ENCODE data around the gene DACT3. TPM values are rescaled to one million over a fixed set of nuclear protein-coding genes. Genes with fewer than 3 reads are reported as not detected.

Gene DACT3
- total and polyA plus RNA-seq, 2 of the 13 experiments (the other 11 are each of a cell fraction or from before 2014, with no cell fraction given) = 0.04 TPM; not detected in 1

DNA sequence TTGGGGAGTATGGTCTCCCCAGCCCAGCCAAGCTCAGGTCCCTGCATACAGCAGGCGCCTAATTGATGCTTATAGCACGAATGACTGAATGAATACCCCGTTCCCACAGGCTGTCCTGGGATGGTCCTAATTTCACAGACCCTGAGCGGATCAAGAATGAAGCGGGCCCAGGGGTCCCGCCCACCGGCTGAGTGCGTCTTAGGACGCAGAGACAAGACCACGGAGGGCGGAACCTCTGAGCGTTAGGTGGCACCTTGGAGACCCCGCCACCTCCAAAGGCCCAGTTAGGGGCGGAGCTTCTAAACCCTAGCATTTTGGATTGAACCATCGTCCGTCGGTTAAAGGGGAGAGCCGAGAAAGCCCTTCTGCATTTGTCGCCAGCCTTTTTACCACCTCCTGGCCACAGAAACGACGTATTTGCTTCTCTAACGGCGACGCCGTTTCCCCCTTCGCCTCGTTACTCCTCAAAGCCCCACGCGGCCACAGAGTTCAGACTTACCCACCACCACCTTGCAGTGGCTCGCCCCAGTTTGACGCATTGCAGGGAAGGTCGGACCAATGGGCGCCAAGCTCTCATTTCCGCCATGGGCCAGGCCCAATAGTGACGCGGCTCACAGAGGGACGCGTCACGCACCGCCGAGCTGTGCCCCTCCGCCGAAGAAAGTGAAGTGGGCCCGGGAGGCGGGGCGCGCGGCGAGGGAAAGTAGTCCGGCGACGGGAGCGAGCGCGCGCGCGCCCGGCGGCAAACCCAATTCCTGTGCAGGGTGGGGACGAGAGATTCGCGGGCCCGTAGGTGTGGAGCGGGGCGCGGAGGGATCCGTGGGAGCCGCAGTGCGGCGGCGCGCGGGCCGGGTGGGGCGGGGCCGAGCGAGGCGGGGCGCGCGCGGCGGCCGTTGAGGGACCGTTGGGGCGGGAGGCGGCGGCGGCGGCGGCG is 60.3 kb downstream of the DACT3 start (continued):
- TF ChIP-seq ZKSCAN5 (CRISPR knock-in tag; IDR thresholded peaks at IDR 0.05) (no peak), DMAP1 (CRISPR knock-in tag; IDR thresholded peaks at IDR 0.05) (peak; percentile 94), KLF13 (CRISPR knock-in tag; IDR thresholded peaks at IDR 0.05) (no peak), ARHGAP35 (CRISPR knock-in tag; IDR thresholded peaks at IDR 0.05; ENCODE audit: borderline replicate concordance) (peak; percentile 37; the same call in 1 of the 2 replicates), MIXL1 (CRISPR knock-in tag; IDR thresholded peaks at IDR 0.05) (peak; percentile 46; the same call in 1 of the 2 replicates), HDAC1 (CRISPR knock-in tag; IDR thresholded peaks at IDR 0.05) (peak; percentile 65; the same call in 1 of the 2 replicates), ZNF598 (CRISPR knock-in tag; IDR thresholded peaks at IDR 0.05; ENCODE audit: borderline replicate concordance) (no peak), GFI1 (CRISPR knock-in tag; IDR thresholded peaks at IDR 0.05; ENCODE audit: borderline replicate concordance) (peak; percentile 72; the same call in 1 of the 2 replicates), MATR3 (CRISPR knock-in tag; IDR thresholded peaks at IDR 0.05) (no peak), FOXM1 (CRISPR knock-in tag; IDR thresholded peaks at IDR 0.05) (no peak)
- TF ChIP-seq, protein P1, sequence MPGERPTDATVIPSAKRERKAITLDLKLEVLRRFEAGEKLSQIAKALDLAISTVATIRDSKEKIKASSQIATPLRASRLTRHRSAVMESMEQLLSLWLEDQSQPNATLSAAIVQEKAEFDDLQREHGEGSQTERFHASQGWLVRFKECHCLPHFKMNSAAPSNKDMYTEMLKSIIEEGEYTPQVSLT (CRISPR knock-in tag; IDR thresholded peaks at IDR 0.05; ENCODE audit: borderline replicate concordance, low read depth) = no peak; the same call in 1 of the 2 replicates
- TF ChIP-seq, protein P2, sequence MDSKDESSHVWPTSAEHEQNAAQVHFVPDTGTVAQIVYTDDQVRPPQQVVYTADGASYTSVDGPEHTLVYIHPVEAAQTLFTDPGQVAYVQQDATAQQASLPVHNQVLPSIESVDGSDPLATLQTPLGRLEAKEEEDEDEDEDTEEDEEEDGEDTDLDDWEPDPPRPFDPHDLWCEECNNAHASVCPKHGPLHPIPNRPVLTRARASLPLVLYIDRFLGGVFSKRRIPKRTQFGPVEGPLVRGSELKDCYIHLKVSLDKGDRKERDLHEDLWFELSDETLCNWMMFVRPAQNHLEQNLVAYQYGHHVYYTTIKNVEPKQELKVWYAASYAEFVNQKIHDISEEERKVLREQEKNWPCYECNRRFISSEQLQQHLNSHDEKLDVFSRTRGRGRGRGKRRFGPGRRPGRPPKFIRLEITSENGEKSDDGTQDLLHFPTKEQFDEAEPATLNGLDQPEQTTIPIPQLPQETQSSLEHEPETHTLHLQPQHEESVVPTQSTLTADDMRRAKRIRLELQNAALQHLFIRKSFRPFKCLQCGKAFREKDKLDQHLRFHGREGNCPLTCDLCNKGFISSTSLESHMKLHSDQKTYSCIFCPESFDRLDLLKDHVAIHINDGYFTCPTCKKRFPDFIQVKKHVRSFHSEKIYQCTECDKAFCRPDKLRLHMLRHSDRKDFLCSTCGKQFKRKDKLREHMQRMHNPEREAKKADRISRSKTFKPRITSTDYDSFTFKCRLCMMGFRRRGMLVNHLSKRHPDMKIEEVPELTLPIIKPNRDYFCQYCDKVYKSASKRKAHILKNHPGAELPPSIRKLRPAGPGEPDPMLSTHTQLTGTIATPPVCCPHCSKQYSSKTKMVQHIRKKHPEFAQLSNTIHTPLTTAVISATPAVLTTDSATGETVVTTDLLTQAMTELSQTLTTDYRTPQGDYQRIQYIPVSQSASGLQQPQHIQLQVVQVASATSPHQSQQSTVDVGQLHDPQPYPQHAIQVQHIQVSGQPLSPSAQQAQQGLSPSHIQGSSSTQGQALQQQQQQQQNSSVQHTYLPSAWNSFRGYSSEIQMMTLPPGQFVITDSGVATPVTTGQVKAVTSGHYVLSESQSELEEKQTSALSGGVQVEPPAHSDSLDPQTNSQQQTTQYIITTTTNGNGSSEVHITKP (CRISPR knock-in tag; IDR thresholded peaks at IDR 0.05; ENCODE audit: low read depth) = peak; percentile 99
- TF ChIP-seq, protein P3, sequence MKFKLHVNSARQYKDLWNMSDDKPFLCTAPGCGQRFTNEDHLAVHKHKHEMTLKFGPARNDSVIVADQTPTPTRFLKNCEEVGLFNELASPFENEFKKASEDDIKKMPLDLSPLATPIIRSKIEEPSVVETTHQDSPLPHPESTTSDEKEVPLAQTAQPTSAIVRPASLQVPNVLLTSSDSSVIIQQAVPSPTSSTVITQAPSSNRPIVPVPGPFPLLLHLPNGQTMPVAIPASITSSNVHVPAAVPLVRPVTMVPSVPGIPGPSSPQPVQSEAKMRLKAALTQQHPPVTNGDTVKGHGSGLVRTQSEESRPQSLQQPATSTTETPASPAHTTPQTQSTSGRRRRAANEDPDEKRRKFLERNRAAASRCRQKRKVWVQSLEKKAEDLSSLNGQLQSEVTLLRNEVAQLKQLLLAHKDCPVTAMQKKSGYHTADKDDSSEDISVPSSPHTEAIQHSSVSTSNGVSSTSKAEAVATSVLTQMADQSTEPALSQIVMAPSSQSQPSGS (CRISPR knock-in tag; IDR thresholded peaks at IDR 0.05) = no peak; the same call in 1 of the 2 replicates
- TF ChIP-seq, protein P4, sequence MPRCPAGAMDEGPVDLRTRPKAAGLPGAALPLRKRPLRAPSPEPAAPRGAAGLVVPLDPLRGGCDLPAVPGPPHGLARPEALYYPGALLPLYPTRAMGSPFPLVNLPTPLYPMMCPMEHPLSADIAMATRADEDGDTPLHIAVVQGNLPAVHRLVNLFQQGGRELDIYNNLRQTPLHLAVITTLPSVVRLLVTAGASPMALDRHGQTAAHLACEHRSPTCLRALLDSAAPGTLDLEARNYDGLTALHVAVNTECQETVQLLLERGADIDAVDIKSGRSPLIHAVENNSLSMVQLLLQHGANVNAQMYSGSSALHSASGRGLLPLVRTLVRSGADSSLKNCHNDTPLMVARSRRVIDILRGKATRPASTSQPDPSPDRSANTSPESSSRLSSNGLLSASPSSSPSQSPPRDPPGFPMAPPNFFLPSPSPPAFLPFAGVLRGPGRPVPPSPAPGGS (CRISPR knock-in tag; IDR thresholded peaks at IDR 0.05) = peak; percentile 53; the same call in 1 of the 2 replicates
- TF ChIP-seq, protein P5, sequence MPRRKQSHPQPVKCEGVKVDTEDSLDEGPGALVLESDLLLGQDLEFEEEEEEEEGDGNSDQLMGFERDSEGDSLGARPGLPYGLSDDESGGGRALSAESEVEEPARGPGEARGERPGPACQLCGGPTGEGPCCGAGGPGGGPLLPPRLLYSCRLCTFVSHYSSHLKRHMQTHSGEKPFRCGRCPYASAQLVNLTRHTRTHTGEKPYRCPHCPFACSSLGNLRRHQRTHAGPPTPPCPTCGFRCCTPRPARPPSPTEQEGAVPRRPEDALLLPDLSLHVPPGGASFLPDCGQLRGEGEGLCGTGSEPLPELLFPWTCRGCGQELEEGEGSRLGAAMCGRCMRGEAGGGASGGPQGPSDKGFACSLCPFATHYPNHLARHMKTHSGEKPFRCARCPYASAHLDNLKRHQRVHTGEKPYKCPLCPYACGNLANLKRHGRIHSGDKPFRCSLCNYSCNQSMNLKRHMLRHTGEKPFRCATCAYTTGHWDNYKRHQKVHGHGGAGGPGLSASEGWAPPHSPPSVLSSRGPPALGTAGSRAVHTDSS (CRISPR knock-in tag; conservative IDR thresholded peaks at IDR 0.05) = 0 out of 2 replicates have a peak, but pooled peaks have one; percentile 46
- TF ChIP-seq, protein P6, sequence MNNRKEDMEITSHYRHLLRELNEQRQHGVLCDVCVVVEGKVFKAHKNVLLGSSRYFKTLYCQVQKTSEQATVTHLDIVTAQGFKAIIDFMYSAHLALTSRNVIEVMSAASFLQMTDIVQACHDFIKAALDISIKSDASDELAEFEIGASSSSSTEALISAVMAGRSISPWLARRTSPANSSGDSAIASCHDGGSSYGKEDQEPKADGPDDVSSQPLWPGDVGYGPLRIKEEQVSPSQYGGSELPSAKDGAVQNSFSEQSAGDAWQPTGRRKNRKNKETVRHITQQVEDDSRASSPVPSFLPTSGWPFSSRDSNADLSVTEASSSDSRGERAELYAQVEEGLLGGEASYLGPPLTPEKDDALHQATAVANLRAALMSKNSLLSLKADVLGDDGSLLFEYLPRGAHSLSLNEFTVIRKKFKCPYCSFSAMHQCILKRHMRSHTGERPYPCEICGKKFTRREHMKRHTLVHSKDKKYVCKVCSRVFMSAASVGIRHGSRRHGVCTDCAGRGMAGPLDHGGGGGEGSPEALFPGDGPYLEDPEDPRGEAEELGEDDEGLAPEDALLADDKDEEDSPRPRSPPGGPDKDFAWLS (CRISPR knock-in tag; IDR thresholded peaks at IDR 0.05; ENCODE audit: borderline replicate concordance) = no peak

Data from HepG2 (cell line).